Fibroblast of lung (primary cell): ENCODE data around the gene TMEM175. TPM values are rescaled to one million over a fixed set of nuclear protein-coding genes. Genes with fewer than 3 reads are reported as not detected.
A peak's percentile ranks its signal among the peaks of the same experiment; 100 is the strongest.
"Not testable (repeated sequence)": the region's sequence is repeated elsewhere in the genome, so short reads cannot be mapped to it uniquely, and the experiment has no call there.

Experiments used
- DNase-seq, 2 donors: peaks; one replicate each; pipeline versions ENCODE4 v3.0.0 to v3.0.0-alpha.2; 2010; ENCODE audit warnings: low read depth in 2 of 2
- H2AFZ ChIP-seq: 2 replicates; pipeline ENCODE4 v1.5.1; 2012; ENCODE audit warnings: low read length, control low read depth, inconsistent platforms
- H3K27ac ChIP-seq: 2 replicates; pipeline ENCODE4 v1.5.1; 2011; ENCODE audit warnings: low read length, control low read depth; ENCODE audit not compliant: insufficient read depth
- H3K27me3 ChIP-seq: 2 replicates; pipeline ENCODE4 v1.5.1; 2011; ENCODE audit warnings: mild to moderate bottlenecking, low read length; ENCODE audit not compliant: control insufficient read depth, insufficient read depth
- H3K36me3 ChIP-seq: 2 replicates; pipeline ENCODE4 v1.5.1; 2011; ENCODE audit warnings: low read length; ENCODE audit not compliant: control insufficient read depth, insufficient read depth
- H3K4me1 ChIP-seq: 2 replicates; pipeline ENCODE4 v1.5.1; 2011; ENCODE audit warnings: low read length; ENCODE audit not compliant: control insufficient read depth, insufficient read depth; ENCODE audit errors: extremely low read depth
- H3K4me2 ChIP-seq: 2 replicates; pipeline ENCODE4 v1.5.1; 2011; ENCODE audit warnings: low read length, control low read depth; ENCODE audit not compliant: insufficient read depth; ENCODE audit errors: extremely low read depth
- H3K4me3 ChIP-seq, 4 experiments: fragments of 200-600 bp in 1 of 4; sonication (generic) in 1 of 4; replicated peaks in 1 of 4; 2 replicates each; pipeline ENCODE4 v1.5.1; 2011 to 2016; ENCODE audit warnings: low read length in 4 of 4, low read depth in 3 of 4, mild to moderate bottlenecking in 3 of 4, control low read depth in 2 of 4, inconsistent platforms in 1 of 4, mixed read lengths in 1 of 4; ENCODE audit not compliant: insufficient read depth in 1 of 4; ENCODE audit errors: control extremely low read depth in 1 of 4
- H3K79me2 ChIP-seq: 2 replicates; pipeline ENCODE4 v1.5.1; 2012; ENCODE audit warnings: mild to moderate bottlenecking, low read length, inconsistent platforms; ENCODE audit not compliant: control insufficient read depth, insufficient read depth
- H3K9ac ChIP-seq: 2 replicates; pipeline ENCODE4 v1.5.1; 2011; ENCODE audit warnings: mild to moderate bottlenecking, low read length, control low read depth; ENCODE audit not compliant: insufficient read depth
- H3K9me3 ChIP-seq: 2 replicates; pipeline ENCODE4 v1.5.1; 2012; ENCODE audit warnings: low read depth, low read length; ENCODE audit not compliant: control insufficient read depth, insufficient read depth
- H4K20me1 ChIP-seq: 2 replicates; pipeline ENCODE4 v1.5.1; 2011; ENCODE audit warnings: low read length; ENCODE audit not compliant: control insufficient read depth, insufficient read depth; ENCODE audit errors: extremely low read depth
- CTCF ChIP-seq, 2 donors: IDR thresholded peaks in 1 of 2; conservative IDR thresholded peaks in 1 of 2; 1 replicate in 1 of 2; 2 replicates in 1 of 2; pipeline ENCODE4 v1.5.1; 2011 to 2012; ENCODE audit warnings: low read length in 2 of 2, control low read depth in 1 of 2, inconsistent platforms in 1 of 2, low read depth in 1 of 2, mild to moderate bottlenecking in 1 of 2
- EZH2 ChIP-seq: IDR thresholded peaks from 2 replicates; pipeline ENCODE4 v1.5.1; 2012; ENCODE audit warnings: low read length, control low read depth, mild to moderate bottlenecking; ENCODE audit errors: missing control alignments
- polyA plus RNA-seq, 2 donors: library from polyadenylated mRNA; depleted of rRNA in 1 of 2; stranded (reverse) in 1 of 2; unstranded in 1 of 2; fragments of >200 nt; gene quantifications; 2 replicates each; pipeline ENCODE4 v1.2.1, GENCODE V29; 2011 to 2012; ENCODE audit warnings: missing spikeins in 1 of 2
- total RNA-seq: library from RNA; depleted of rRNA; stranded (reverse); fragments of >200 nt; gene quantifications from 2 replicates; pipeline ENCODE4 v1.2.1, GENCODE V29; 2014

TMEM175 gene
- total and polyA plus RNA-seq, 2 donors (not counting 1 experiment from before 2014, with no cell fraction given) = 16.3 to 23.9 TPM

GRCh38 chr4:915595-915994 lies 16.7 kb upstream of the TMEM175 start:
- H3K9me3 ChIP-seq = no peaks in the 10 kb centered on the region
- no peaks in the 10 kb centered on the region for H4K20me1 ChIP-seq
- no peak overlapping the region for H2AFZ ChIP-seq
- no peak overlapping the region for H3K27ac ChIP-seq
- no peaks in the 10 kb centered on the region for H3K27me3 ChIP-seq
- H3K36me3 ChIP-seq = peaks cover 4% of the 10 kb centered on the region
- no peak overlapping the region for H3K4me3 ChIP-seq
- H3K79me2 ChIP-seq = peaks cover 53% of the 10 kb centered on the region
- H3K9ac ChIP-seq = no peak overlapping the region
- TF ChIP-seq CTCF (conservative IDR thresholded peaks at IDR 0.05 in 1 of 2, IDR thresholded peaks at IDR 0.05 in 1 of 2; ENCODE audit: low read depth in 1 of 2, low read length in 2 of 2) (no peak), EZH2 (no peak)
- no peaks in the 10 kb centered on the region for H3K4me1 ChIP-seq
- H3K4me2 ChIP-seq = no peak overlapping the region
- DNase-seq = peak in 1 of 2 donors; percentile 22

- TF ChIP-seq CTCF (conservative IDR thresholded peaks at IDR 0.05 in 1 of 2, IDR thresholded peaks at IDR 0.05 in 1 of 2; ENCODE audit: low read depth in 1 of 2, low read length in 2 of 2) = no peak
- TF ChIP-seq EZH2 = no peak
- no peak for DNase-seq
These were observed 14.8 kb upstream of the TMEM175 start for GRCh38 chr4:917466-917865.

GRCh38 chr4:917992-918391 lies 14.3 kb upstream of the TMEM175 start:
- Histone ChIP-seq H4K20me1 (no peaks in the 10 kb centered on the region), H3K36me3 (no peaks in the 10 kb centered on the region)
- no peak for TF ChIP-seq CTCF (conservative IDR thresholded peaks at IDR 0.05 in 1 of 2, IDR thresholded peaks at IDR 0.05 in 1 of 2; ENCODE audit: low read depth in 1 of 2, low read length in 2 of 2)
- no peak for TF ChIP-seq EZH2

More at GRCh38 chr4:917466-917865, 14.8 kb upstream of the TMEM175 start:
- Histone ChIP-seq H3K79me2 (peaks cover 68% of the 10 kb centered on the region), H3K4me2 (no peak overlapping the region), H2AFZ (no peak overlapping the region), H3K27me3 (no peaks in the 10 kb centered on the region), H4K20me1 (no peaks in the 10 kb centered on the region), H3K4me3 (no peak overlapping the region), H3K27ac (no peak overlapping the region), H3K36me3 (no peaks in the 10 kb centered on the region), H3K9ac (no peak overlapping the region), H3K9me3 (no peaks in the 10 kb centered on the region), H3K4me1 (no peaks in the 10 kb centered on the region)

GRCh38 chr4:918591-918990 lies 13.7 kb upstream of the TMEM175 start:
- H3K9ac ChIP-seq, H3K4me2 ChIP-seq, H3K36me3 ChIP-seq, DNase-seq, H3K27me3 ChIP-seq, H3K9me3 ChIP-seq, H3K27ac ChIP-seq, H3K4me3 ChIP-seq, H3K4me1 ChIP-seq, H4K20me1 ChIP-seq, H2AFZ ChIP-seq: not testable (repeated sequence)
- H3K79me2 ChIP-seq = peaks cover 77% of the 10 kb centered on the region

More at GRCh38 chr4:917992-918391, 14.3 kb upstream of the TMEM175 start:
- Histone ChIP-seq H3K27ac (no peak overlapping the region), H3K4me3 (no peak overlapping the region), H3K79me2 (peaks cover 72% of the 10 kb centered on the region), H3K9me3 (no peaks in the 10 kb centered on the region), H2AFZ (no peak overlapping the region), H3K27me3 (no peaks in the 10 kb centered on the region), H3K4me2 (no peak overlapping the region), H3K9ac (no peak overlapping the region), H3K4me1 (no peaks in the 10 kb centered on the region)
- no peak for DNase-seq
